Duodenal mucosa (tissue), 2 donors: ENCODE measurements around the gene AGPAT2.
"Not testable (repeated sequence)": the region's sequence is repeated elsewhere in the genome, so short reads cannot be mapped to it uniquely, and the experiment has no call there.

Experiments
- H3K27ac ChIP-seq: one replicate; pipeline ENCODE4 v1.7.0; 2013; ENCODE audit warnings: low read depth, low read length
- H3K27me3 ChIP-seq, 2 donors: one replicate each; pipeline ENCODE4 v1.7.0; 2013; ENCODE audit warnings: low read length in 2 of 2, control low read depth in 1 of 2; ENCODE audit not compliant: insufficient read depth in 2 of 2, control insufficient read depth in 1 of 2
- H3K36me3 ChIP-seq, 2 donors: one replicate each; pipeline ENCODE4 v1.7.0; 2013; ENCODE audit warnings: low read length in 2 of 2, control low read depth in 1 of 2; ENCODE audit not compliant: insufficient read depth in 2 of 2, control insufficient read depth in 1 of 2
- H3K4me1 ChIP-seq, 2 donors: one replicate each; pipeline ENCODE4 v1.7.0; 2013; ENCODE audit warnings: low read length in 2 of 2, control low read depth in 1 of 2; ENCODE audit not compliant: insufficient read depth in 2 of 2, control insufficient read depth in 1 of 2
- H3K4me3 ChIP-seq, 2 donors: one replicate each; pipeline ENCODE4 v1.7.0; 2013; ENCODE audit warnings: low read length in 2 of 2, low read depth in 1 of 2
- H3K9ac ChIP-seq, 2 donors: one replicate each; pipeline ENCODE4 v1.7.0; 2013; ENCODE audit warnings: low read length in 2 of 2, low read depth in 1 of 2
- H3K9me3 ChIP-seq, 2 donors: one replicate each; pipeline ENCODE4 v1.7.0; 2013; ENCODE audit warnings: low read length in 2 of 2, control low read depth in 1 of 2; ENCODE audit not compliant: control insufficient read depth in 1 of 2

AGPAT2 gene

DNA sequence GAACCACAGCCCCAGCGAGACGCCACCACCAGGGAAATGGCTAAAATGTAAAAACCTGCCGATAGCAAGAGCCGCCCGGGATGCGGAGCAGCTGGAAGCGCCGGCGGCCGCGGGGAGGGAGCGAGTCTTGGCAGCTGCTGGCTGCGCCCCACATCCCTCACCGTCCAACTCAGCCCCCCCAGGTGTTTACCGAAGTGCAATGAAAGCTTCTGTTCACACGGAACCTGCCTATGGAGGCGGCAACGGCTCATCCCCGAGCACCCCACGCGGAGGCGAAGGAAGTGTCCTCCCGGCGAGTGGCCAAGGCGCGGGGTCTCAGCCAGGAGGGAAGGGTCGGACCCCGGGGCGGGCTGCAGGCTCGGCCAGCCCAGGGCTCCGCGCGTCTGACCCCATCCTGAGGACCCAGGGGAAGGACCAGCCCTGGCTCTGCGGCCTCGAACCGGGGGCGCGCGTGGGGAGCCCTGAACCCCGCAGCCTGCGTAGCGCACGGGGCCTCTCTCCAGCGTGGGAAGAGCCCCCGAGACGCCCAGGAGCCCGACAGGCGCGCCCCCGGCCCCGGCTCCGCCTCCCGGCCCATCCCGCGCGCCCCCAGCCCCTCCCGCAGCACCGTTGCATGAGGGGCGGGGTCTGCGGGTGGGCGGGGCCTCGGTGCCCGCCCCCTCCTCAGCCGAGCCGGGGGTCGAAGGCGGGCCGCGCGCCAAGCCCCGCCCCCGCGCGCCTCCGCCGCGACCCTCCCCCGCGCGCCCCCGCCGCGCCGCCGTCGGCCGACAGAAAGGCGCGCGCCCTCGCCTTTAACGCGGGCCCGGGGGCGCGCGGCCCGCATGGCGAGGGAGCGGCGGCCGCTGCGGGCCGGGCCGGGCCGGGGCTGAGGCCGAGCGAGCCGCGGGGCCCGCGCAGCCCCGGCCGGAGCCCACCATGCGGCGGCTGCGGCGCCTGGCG, 24.8 kb upstream of the AGPAT2 start, which contains the start of gene DIPK1B:
Gene DIPK1B (plus strand): TSS at position 822 of the 939 bp plus-strand sequence. CDS start 94 bp downstream, at position 916.
- no peak within 1 kb of the TSS for H3K9ac ChIP-seq
- H3K9me3 ChIP-seq = no peaks in the 10 kb centered on the region
- H3K36me3 ChIP-seq = no peaks in the 10 kb centered on the region
- no peak within 1 kb of the TSS for H3K4me3 ChIP-seq
- H3K27ac ChIP-seq = no peak within 1 kb of the TSS
- peaks cover 30 to 40% of the 10 kb centered on the region in 2 donors for H3K27me3 ChIP-seq
- H3K4me1 ChIP-seq = no peaks in the 10 kb centered on the region

DNA sequence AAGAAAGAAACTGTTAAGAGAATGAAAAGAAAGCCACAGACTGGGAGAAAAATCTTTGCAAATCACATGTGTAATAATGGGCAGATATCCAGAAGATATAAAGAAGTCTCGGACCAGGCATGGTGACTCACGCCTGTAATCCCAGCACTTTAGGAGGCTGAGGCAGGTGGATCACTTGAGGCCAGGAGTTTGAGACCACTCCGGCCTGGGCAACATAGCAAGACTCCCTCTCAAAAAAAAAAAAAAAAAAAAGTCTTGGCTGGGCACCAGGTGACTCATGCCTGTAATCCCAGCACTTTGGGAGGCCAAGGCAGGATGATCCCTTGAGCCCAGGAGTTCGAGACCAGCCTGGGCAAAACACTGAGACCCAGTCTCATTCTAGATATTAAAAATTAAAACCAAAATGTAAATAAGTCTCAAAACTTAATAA, 24.0 kb upstream of the AGPAT2 start:
- not testable (repeated sequence) for H3K9me3 ChIP-seq, H3K27ac ChIP-seq, H3K4me3 ChIP-seq, H3K9ac ChIP-seq, H3K36me3 ChIP-seq, H3K4me1 ChIP-seq
- peaks cover 30 to 40% of the 10 kb centered on the region in 2 donors for H3K27me3 ChIP-seq

DNA sequence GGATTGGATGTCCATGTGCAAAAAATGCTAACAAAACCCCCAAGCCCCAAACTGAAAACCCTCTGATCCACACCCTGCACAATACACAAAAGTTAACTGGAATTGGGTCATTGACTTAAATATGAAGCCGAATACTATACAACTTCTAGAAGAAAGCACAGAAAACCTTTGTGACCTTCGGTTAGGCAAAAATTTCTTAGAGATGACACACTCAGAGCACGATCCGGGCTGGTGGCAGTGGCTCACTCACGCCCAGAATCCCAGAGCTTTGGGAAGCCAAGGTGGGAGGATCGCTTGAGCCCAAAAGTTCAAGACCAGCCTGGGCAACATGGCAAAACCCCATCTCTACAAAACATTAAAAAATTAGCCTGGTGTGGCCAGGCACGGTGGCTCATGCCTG, 23.3 kb upstream of the AGPAT2 start:
- no peak overlapping the region for H3K27ac ChIP-seq
- no peak overlapping the region for H3K4me3 ChIP-seq
- H3K9ac ChIP-seq = no peak overlapping the region
- no peaks in the 10 kb centered on the region for H3K9me3 ChIP-seq
- no peaks in the 10 kb centered on the region for H3K36me3 ChIP-seq
- peaks cover under 1% of the 10 kb centered on the region in 2 donors for H3K4me1 ChIP-seq
- peaks cover 27 to 36% of the 10 kb centered on the region in 2 donors for H3K27me3 ChIP-seq

DNA sequence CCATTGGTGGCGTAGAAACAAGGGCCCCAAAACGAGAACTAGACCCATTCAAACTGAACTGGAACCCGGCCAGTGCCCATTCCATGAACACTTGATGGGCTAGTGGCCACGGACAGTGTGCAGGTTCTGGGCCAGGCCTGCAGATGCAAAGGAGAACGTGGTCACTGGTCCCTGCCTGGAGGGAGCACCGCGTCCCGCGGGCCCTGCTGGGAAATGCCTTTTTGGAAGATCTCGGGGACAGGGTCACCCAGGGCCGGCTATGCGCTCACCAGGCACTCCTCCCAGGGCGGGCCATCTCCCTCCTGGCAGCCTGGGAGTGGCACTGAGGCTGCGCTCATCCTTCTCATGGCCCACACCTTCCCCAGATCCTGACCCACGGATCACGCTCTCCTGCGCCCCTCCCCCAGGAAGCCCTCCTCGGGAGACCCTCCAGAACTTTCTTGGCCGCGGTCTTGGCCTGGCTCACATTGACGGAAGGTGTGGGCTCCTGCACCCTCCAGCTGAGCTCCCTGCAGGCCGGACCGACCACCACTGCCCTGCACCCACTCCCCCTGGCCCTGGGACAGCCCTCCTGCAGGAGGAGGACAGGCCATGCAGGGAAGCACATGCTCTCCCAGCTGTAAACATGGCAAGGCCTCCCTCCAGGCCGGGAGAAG, 22.3 kb upstream of the AGPAT2 start:
- no peak overlapping the region for H3K4me3 ChIP-seq
- peaks cover 25 to 30% of the 10 kb centered on the region in 2 donors for H3K27me3 ChIP-seq
- H3K4me1 ChIP-seq = peaks cover 5 to 6% of the 10 kb centered on the region in 2 donors
- no peak overlapping the region for H3K9ac ChIP-seq
- H3K36me3 ChIP-seq = no peaks in the 10 kb centered on the region
- H3K9me3 ChIP-seq = no peaks in the 10 kb centered on the region
- H3K27ac ChIP-seq = no peak overlapping the region

DNA sequence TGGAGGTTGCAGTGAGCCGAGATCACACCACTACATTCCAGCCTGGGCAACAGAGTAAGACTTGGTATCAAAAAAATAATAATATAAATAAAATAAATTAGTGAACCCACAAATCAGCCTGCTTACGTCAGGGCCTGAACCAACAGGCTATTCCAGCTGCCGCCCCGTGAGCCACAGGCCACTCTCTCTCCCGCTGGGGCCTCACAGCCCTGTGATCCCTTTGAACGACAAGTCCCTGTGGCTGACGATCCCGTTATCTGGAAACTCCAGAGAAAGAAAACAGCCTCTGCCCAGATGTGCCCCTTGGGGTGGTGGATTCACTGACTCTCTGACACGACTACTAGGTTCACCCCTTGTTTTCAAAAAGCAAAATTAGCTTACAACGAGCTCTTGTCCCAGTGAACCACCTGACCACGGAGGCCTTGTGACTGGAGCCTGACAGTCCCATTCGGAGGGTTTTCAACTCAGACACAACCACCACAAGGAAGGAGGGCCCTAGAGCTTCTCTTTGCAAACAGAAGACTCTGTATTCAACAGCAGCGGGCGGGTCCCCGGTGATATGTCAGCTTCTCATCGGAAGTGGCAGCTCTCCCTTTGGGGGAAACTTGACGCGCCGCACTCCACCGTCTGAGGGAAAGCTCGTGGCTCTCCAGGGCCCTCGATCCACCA, 20.7 kb upstream of the AGPAT2 start:
- no peaks in the 10 kb centered on the region for H3K9me3 ChIP-seq
- H3K27ac ChIP-seq = no peak overlapping the region
- H3K36me3 ChIP-seq = no peaks in the 10 kb centered on the region
- H3K4me3 ChIP-seq = no peak overlapping the region
- no peak overlapping the region for H3K9ac ChIP-seq
- H3K4me1 ChIP-seq = peaks cover 6 to 13% of the 10 kb centered on the region in 2 donors
- peaks cover 10 to 14% of the 10 kb centered on the region in 2 donors for H3K27me3 ChIP-seq

DNA sequence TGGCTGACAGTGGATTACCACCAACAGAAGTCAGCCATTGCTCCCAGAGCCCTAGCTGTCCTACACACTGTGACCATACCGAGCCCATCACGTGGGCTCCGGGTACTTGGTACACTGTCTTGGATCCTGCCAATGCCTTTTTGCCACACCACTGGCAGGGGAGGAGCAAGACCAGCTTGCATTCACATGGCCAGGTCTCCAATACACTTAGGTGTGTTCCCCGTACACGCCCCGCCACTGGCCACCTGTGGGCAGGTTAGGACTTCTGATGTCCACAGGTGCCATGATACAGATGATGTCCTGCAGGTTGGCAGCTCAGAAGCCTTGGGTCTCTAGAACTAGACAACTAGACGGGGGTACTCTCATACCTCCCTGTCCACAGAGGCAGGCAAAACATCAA, 19.8 kb upstream of the AGPAT2 start:
- no peak overlapping the region for H3K27ac ChIP-seq
- H3K9me3 ChIP-seq = no peaks in the 10 kb centered on the region
- H3K4me1 ChIP-seq = peaks cover 6 to 13% of the 10 kb centered on the region in 2 donors
- no peak overlapping the region for H3K9ac ChIP-seq
- H3K4me3 ChIP-seq = no peak overlapping the region
- peaks cover 6 to 11% of the 10 kb centered on the region in 2 donors for H3K27me3 ChIP-seq
- H3K36me3 ChIP-seq = no peaks in the 10 kb centered on the region

DNA sequence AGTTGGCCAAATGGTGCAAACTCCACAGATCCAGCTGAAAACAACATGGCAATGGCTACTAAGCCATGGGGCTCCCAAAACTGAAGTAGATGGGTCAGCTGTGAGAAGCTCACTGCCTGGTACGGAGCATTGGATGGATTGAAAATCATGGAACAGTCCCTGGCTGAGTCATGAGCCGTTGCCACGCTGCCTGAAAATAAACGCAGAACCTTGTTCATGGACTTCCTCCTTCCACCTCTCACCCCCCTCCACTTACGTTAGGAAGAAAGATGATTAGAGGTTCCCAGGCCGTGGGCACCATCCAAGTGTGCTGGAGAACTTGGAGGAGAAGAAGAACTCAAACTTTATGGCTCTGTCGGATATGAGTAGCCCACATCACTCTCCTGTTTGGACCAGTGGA, 18.3 kb upstream of the AGPAT2 start:
- H3K4me3 ChIP-seq = no peak overlapping the region
- H3K9me3 ChIP-seq = no peaks in the 10 kb centered on the region
- no peak overlapping the region for H3K9ac ChIP-seq
- H3K27me3 ChIP-seq = peaks cover 5 to 14% of the 10 kb centered on the region in 2 donors
- peaks cover 6 to 26% of the 10 kb centered on the region in 2 donors for H3K4me1 ChIP-seq
- H3K27ac ChIP-seq = no peak overlapping the region
- no peaks in the 10 kb centered on the region for H3K36me3 ChIP-seq

DNA sequence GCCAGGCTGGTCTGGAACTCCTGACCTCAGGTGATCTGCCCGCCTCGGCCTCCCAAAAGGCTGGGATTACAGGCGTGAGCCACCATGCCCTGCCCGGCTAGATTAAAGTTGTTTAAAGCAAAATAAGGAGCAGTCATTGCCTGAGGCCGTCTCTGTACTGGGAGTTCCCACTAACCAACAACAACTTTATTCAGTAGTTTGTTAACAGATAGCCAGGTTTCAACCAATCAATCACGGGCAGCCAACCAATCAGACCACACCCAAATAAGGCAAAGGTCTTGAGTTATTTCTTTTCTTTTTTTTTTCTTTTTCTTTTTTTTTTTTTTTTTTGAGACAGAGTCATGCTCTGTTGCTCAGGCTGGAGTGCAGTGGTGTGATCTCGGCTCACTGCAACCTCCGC, 17.5 kb upstream of the AGPAT2 start:
- H3K36me3 ChIP-seq, H3K27ac ChIP-seq, H3K9me3 ChIP-seq, H3K9ac ChIP-seq, H3K27me3 ChIP-seq, H3K4me3 ChIP-seq: not testable (repeated sequence)
- peaks cover 6 to 29% of the 10 kb centered on the region in 2 donors for H3K4me1 ChIP-seq

DNA sequence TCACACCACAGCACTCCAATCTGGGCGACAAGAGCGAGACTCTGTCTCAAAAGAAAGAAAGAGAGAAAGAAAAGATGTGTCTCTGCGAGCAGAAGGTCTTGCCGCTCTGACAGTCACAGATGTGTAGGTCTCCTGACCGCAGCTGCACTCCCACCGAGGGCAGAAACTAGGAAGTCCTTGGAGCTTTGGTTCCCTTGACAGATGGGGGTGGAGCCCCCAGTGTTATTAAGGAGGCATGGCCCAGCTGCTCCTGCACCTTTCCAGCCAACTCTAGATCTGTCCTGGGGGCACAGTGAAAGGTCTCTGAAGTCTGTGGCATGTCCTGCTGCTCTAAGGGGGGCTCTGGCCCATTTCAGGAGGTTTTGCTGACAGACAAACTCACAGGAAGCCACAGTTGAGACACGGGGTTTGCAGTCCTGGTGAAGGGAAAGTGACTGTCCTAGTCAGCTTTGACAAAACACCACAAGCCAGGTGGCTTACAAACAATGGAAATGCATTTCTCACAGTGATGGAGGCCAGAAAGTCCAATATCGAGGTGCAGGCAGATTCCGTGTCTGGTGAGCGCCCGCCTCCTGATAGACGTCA, 16.1 kb upstream of the AGPAT2 start:
- no peaks in the 10 kb centered on the region for H3K36me3 ChIP-seq
- no peak overlapping the region for H3K4me3 ChIP-seq
- no peaks in the 10 kb centered on the region for H3K9me3 ChIP-seq
- no peak overlapping the region for H3K9ac ChIP-seq
- H3K27me3 ChIP-seq = peaks cover 10% of the 10 kb centered on the region in 2 donors
- no peak overlapping the region for H3K27ac ChIP-seq
- peaks cover 6 to 32% of the 10 kb centered on the region in 2 donors for H3K4me1 ChIP-seq
